Activated CD8-positive, alpha-beta T cell treated with anti-CD3 and anti-CD28 coated beads, Interleukin-2, amount 10 ng/mL, durations not matched to agents 7 days and 5 days (primary cell): ENCODE data around the gene FLNB. TPM values are rescaled to one million over a fixed set of nuclear protein-coding genes. Genes with fewer than 3 reads are reported as not detected.
"Not testable (repeated sequence)": the region's sequence is repeated elsewhere in the genome, so short reads cannot be mapped to it uniquely, and the experiment has no call there.

Source experiments
- ATAC-seq: fragments of 150-1000 bp; cut with Tn5 transposase; one replicate; pipeline ENCODE4 v1.10.0; 2021; ENCODE audit warnings: moderate library complexity
- CTCF ChIA-PET: fragments of 350-600 bp; sonication (Branson Sonifier 250); formaldehyde crosslinking; loops from one replicate; lab custom pipeline; 2021; ENCODE audit warnings: antibody characterized with exemption; lab: Charles Lee
- POLR2A ChIA-PET: fragments of 350-600 bp; sonication (Branson Sonifier 250); formaldehyde crosslinking; loops from one replicate; lab custom pipeline; 2021; ENCODE audit warnings: antibody characterized with exemption; lab: Charles Lee
- DNase-seq: peaks from one replicate; pipeline ENCODE4 v3.0.0-alpha.2; 2020
- H3K27ac Mint-ChIP-seq: one replicate; pipeline ENCODE4 v1.8.0; 2021; ENCODE audit warnings: mild to moderate bottlenecking, mixed read lengths
- H3K27me3 Mint-ChIP-seq: one replicate; pipeline ENCODE4 v1.8.0; 2021; ENCODE audit warnings: low read depth, mixed read lengths
- H3K36me3 Mint-ChIP-seq: one replicate; pipeline ENCODE4 v1.8.0; 2021; ENCODE audit warnings: low read depth, mixed read lengths
- H3K4me1 Mint-ChIP-seq: one replicate; pipeline ENCODE4 v1.8.0; 2021; ENCODE audit warnings: low read depth, mixed read lengths
- H3K4me3 Mint-ChIP-seq: one replicate; pipeline ENCODE4 v1.8.0; 2021; ENCODE audit warnings: mild to moderate bottlenecking, mixed read lengths
- H3K9me3 Mint-ChIP-seq: one replicate; pipeline ENCODE4 v1.8.0; 2022; ENCODE audit warnings: mixed read lengths; ENCODE audit not compliant: insufficient read depth
- total RNA-seq, 2 experiments: library from RNA; stranded (reverse); gene quantifications; one replicate each; pipeline ENCODE4 v1.2.3, GENCODE V29; 2021

The FLNB gene
- total RNA-seq, 2 experiments from 2014 or later: 14.1 to 15.9 TPM

DNA sequence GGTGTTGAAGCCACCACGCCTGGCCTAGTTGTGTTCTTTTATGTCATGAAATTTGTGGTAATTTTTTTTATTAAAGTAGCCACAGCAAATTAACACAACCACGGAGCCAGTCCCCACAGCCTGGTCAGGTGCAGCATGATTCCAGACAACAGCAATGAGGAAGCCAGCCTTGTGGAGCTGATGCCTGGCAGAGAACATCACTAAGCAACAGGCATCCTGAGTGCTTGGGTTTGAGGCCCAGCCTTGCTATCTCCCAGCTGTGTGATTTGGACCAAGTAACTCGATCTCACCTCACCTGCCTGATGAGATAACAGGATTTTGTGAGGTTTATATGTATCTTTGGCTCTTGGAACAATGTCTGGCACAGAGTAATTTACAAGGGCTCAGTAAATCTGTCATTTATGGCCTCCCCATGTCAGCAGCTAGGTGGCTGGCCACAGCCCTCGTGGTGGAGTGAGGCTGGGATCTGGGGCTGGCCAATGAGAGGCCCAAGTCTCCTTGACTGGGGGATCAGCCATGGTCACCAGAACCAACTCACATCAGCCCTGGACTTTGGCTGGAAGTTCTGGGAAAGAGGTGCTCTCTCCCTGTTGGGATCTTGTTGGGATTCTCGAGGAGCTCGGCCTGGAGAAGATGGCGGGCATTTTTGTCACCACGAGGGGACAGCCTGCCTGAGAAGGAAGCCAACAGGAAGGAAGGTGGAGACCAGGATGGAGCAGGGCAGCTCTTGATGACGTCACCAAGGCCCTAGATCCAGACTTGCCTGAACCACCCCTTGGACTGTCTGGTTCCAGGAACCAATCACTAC lies 22.8 kb upstream of the FLNB start:
- ChIA-PET POLR2A (interaction anchor here (1.2 kb wide), 1 partner anchor 14 kb away, joined by 3 read pairs; no protein-coding TSS in a partner anchor), CTCF (interaction anchor here (2.3 kb wide), 1 partner anchor 23 kb away, joined by 5 read pairs; no protein-coding TSS in a partner anchor)
- no peaks in the 10 kb centered on the region for H3K9me3 Mint-ChIP-seq
- peaks cover 2% of the 10 kb centered on the region for H3K36me3 Mint-ChIP-seq
- DNase-seq: no peak
- no peak for ATAC-seq
- H3K4me1 Mint-ChIP-seq: peaks cover 24% of the 10 kb centered on the region
- H3K27me3 Mint-ChIP-seq: no peaks in the 10 kb centered on the region
- no peak overlapping the region for H3K27ac Mint-ChIP-seq
- H3K4me3 Mint-ChIP-seq: no peak overlapping the region

DNA sequence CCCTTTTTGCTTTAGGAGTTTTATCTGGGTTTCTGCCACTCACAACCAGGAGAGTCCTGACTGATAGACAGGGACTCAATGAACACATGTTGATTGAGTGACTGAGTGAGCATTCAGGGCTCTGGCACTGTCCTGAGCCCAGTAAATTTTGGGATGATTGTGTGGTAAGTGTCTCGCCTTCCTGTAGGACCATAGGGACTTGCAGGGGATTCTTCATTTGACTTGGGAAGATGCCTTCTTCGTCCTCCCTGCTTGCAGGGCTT lies 22.3 kb upstream of the FLNB start:
- no peak for DNase-seq
- ChIA-PET CTCF (interaction anchor here (2.3 kb wide), 1 partner anchor 24 kb away, joined by 5 read pairs; no protein-coding TSS in a partner anchor), POLR2A (interaction anchor here (1.2 kb wide), 1 partner anchor 13 kb away, joined by 3 read pairs; no protein-coding TSS in a partner anchor)
- Mint-ChIP-seq H3K9me3 (no peaks in the 10 kb centered on the region), H3K4me1 (peaks cover 22% of the 10 kb centered on the region), H3K27ac (no peak overlapping the region), H3K4me3 (no peak overlapping the region), H3K27me3 (no peaks in the 10 kb centered on the region), H3K36me3 (peaks cover 2% of the 10 kb centered on the region)
- ATAC-seq: no peak

DNA sequence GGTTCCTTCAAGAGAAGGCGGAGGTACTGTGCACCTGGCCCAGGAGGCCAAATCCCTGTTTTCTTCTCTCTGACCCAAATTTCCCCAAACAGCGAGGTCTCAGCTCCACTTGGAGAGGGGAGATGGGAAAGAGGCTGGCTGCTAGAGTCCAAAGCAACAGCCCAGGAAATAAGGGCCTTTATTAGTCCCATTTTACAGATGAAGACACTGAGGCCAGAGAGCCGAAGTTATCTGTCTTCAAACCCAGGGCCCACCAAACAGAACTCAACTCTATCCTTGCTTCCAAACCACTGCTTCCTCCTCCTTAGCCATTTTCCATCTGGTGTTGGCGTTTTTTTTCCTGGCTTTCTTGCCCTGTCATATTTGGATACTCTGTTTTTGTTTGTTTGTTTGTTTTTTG lies 22.0 kb upstream of the FLNB start:
- H3K4me1 Mint-ChIP-seq: peaks cover 22% of the 10 kb centered on the region
- ChIA-PET POLR2A (no interaction called here), CTCF (interaction anchor here (2.3 kb wide), 1 partner anchor 24 kb away, joined by 5 read pairs; no protein-coding TSS in a partner anchor)
- no peak for ATAC-seq
- H3K9me3 Mint-ChIP-seq: no peaks in the 10 kb centered on the region
- DNase-seq: no peak
- no peak overlapping the region for H3K27ac Mint-ChIP-seq
- H3K4me3 Mint-ChIP-seq: no peak overlapping the region
- no peaks in the 10 kb centered on the region for H3K27me3 Mint-ChIP-seq
- peaks cover 2% of the 10 kb centered on the region for H3K36me3 Mint-ChIP-seq

DNA sequence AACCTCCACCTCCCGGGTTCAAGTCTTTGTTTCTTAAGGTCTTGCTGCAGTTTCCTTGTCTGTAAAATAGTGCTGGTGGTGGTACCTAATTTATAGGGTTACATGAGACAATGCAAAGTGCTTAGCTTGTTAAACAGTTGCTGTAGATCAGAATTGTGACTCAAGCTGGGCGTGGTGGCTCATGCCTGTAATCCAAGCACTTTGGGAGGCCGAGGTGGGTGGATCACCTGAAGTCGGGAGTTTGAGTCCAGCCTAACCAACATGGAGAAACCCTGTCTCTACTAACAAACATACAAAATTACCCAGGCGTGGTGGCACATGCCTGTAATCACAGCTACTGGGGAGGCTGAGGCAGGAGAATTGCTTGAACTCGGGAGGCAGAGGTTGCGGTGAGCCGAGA lies 19.0 kb upstream of the FLNB start:
- H3K4me1 Mint-ChIP-seq, H3K27me3 Mint-ChIP-seq, H3K9me3 Mint-ChIP-seq, H3K27ac Mint-ChIP-seq, ATAC-seq, DNase-seq, H3K36me3 Mint-ChIP-seq, H3K4me3 Mint-ChIP-seq: not testable (repeated sequence)
- ChIA-PET CTCF (interaction anchor here (1.2 kb wide), 1 partner anchor 18 kb away, joined by 4 read pairs; the partner anchor contains the start of gene FLNB), POLR2A (interaction anchor here (0.6 to 0.7 kb wide), 2 partner anchors 106 to 144 kb away, joined by 3 read pairs; no protein-coding TSS in a partner anchor)

DNA sequence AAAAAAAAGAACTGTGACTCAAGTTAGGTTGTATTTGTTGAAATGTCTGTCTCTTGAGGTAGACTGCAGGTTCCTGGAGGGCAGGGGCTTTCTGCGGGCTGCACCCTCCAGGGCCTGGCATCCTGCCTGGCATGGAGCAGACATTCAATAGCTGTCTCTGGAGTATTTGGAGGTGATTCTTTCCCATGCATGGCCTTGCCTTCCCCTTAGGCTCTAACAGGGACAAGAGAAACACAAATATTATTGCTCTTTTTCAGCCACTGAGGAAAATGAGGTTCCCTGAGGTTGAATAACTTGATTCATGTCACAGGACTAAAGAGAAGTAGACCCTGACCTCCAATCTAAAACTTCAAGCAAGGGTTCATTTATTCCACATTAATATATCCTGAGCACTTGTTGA lies 18.6 kb upstream of the FLNB start:
- POLR2A ChIA-PET: interaction anchor here (0.6 to 0.7 kb wide), 2 partner anchors 107 to 144 kb away, joined by 3 read pairs; no protein-coding TSS in a partner anchor
- Mint-ChIP-seq H3K4me1 (no peaks in the 10 kb centered on the region), H3K36me3 (no peaks in the 10 kb centered on the region), H3K4me3 (no peak overlapping the region), H3K9me3 (no peaks in the 10 kb centered on the region), H3K27ac (no peak overlapping the region), H3K27me3 (no peaks in the 10 kb centered on the region)
- CTCF ChIA-PET: interaction anchor here (1.2 kb wide), 1 partner anchor 18 kb away, joined by 4 read pairs; the partner anchor contains the start of gene FLNB
- no peak for DNase-seq
- no peak for ATAC-seq

DNA sequence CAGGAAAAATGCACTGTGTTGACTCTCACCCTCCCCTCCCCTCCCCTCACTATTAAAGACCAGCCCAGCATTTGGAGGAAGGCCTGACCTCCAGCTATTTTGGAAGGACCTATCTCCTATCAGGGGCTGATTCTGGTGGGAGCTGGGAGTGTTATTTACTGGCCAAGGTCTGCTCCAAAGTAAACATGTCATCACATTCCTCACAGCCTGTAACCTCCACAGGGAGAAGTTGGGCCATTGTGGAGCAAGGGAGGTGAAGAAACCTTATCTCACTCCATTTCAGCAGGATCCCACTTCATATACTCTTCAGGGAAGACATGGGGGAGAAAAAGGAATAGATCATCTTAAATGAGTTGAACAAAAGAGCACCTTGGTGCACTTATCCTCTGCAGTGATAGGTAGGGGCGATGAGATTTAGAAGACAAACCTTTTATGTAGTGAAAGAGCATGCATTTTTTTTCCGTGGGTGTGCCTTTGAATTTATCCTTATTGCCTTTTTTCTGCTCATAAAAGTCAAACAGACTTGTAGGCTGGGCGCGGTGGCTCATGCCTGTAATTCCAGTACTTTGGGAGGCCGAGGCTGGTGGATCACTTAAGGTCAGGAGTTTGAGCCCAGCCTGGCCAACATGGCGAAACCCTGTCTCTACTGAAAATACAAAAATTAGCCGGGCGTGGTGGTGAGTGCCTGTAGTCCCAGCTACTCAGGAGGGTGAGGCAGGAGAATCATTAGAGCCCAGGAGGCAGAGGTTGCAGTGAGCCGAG lies 15.6 kb upstream of the FLNB start:
- DNase-seq: no peak
- Mint-ChIP-seq H3K4me3 (no peak overlapping the region), H3K27me3 (no peaks in the 10 kb centered on the region), H3K9me3 (no peaks in the 10 kb centered on the region), H3K4me1 (no peaks in the 10 kb centered on the region), H3K36me3 (no peaks in the 10 kb centered on the region), H3K27ac (no peak overlapping the region)
- ChIA-PET POLR2A (no interaction called here), CTCF (no interaction called here)
- ATAC-seq: no peak

DNA sequence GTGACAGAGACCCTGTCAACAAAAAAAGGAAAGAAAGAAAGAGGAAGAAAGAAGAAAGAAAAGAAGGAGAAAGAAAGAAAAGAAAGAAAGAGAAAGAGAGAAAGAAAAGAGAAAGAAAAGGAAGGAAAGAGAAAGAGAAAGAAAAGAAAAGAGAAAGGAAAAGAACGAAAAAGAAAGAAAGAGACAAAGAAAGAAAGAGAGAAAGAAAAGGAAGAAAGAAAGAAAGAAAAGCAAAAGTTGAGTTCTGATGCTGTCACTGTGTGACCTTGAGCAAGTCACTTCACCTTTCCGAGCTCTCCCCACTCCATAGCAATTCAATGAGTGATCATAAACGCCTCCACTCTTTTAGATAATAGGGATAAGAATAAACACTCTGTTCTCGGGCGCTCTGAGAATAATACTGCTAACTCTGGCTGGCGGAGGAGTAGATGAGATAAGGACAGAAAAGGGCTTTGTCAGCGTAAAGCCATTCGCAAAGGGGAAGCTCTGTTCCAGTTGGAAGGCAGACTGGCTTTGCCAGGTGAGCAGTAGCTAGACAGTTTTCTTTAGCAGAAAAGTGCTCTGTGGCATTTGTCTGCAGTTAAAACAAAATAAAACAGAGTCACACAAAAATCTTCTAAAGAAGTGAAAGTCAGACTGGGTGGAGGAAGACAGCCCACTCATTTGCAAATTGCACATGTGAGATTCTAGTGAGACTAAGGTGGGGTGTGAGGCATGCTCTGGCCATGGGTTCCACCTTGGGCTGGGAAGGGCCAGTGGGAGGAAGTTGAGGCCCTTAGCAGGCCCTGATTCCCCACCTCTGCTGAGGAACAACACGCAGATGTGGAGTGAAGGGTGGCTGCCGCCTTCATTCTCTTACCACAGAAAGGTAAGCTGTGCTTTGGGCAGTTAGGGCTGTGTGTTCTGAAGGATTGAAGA lies 9.6 kb upstream of the FLNB start:
- peak overlapping the region; percentile 68 for H3K27ac Mint-ChIP-seq
- H3K36me3 Mint-ChIP-seq: no peaks in the 10 kb centered on the region
- no peaks in the 10 kb centered on the region for H3K27me3 Mint-ChIP-seq
- POLR2A ChIA-PET: interaction anchor here (0.9 kb wide), 1 partner anchor 13 kb away, joined by 3 read pairs; no protein-coding TSS in a partner anchor
- CTCF ChIA-PET: interaction anchor here (1.0 to 2.4 kb wide), 3 partner anchors 10 to 601 kb away, joined by 3 to 13 read pairs (median 4); partner anchors contain the start of gene FLNB
- peak overlapping the region; percentile 62 for H3K4me3 Mint-ChIP-seq
- no peak for DNase-seq
- peaks cover 16% of the 10 kb centered on the region for H3K4me1 Mint-ChIP-seq
- peak; percentile 57 for ATAC-seq
- H3K9me3 Mint-ChIP-seq: no peaks in the 10 kb centered on the region

DNA sequence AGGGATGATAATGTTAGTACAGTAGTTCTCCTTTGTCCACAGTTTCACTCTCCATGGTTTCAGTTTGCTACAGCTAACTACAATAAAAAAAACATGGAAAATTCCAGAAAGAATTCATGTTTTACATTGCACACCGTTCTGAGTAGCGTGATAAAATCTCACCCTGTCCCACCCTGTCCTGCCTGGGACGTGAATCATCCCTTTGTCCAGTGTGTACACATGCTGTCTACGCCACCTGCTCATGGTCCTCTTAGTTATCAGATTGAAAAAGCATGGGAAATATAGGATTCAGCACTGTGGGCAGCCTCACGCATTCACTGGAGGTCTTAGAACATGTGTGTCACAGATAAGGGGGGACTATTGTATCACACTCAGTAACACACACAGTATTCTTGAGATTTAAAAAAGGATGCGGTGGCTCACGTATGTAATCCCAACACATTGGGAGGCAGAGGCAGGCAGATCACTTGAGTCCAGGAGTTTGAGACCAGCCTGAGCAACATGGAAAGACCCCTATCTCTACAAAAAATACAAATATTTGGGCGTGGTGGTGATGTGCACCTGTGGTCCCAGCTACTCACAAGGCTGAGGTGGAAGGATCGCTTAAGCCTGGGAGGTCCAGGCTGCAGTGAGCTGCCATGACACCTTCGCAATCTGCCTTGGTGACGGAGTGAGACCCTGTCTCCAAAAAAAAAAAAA lies 8.7 kb upstream of the FLNB start:
- Mint-ChIP-seq H3K9me3 (no peaks in the 10 kb centered on the region), H3K27ac (no peak overlapping the region), H3K36me3 (no peaks in the 10 kb centered on the region), H3K4me3 (no peak overlapping the region), H3K27me3 (no peaks in the 10 kb centered on the region), H3K4me1 (peaks cover 16% of the 10 kb centered on the region)
- ATAC-seq (no peak), DNase-seq (no peak)
- CTCF ChIA-PET: interaction anchor here (1.0 to 2.4 kb wide), 2 partner anchors 9 to 38 kb away, joined by 3 to 13 read pairs; partner anchors contain the start of gene FLNB
- POLR2A ChIA-PET: interaction anchor here (0.9 kb wide), 1 partner anchor 14 kb away, joined by 3 read pairs; no protein-coding TSS in a partner anchor

DNA sequence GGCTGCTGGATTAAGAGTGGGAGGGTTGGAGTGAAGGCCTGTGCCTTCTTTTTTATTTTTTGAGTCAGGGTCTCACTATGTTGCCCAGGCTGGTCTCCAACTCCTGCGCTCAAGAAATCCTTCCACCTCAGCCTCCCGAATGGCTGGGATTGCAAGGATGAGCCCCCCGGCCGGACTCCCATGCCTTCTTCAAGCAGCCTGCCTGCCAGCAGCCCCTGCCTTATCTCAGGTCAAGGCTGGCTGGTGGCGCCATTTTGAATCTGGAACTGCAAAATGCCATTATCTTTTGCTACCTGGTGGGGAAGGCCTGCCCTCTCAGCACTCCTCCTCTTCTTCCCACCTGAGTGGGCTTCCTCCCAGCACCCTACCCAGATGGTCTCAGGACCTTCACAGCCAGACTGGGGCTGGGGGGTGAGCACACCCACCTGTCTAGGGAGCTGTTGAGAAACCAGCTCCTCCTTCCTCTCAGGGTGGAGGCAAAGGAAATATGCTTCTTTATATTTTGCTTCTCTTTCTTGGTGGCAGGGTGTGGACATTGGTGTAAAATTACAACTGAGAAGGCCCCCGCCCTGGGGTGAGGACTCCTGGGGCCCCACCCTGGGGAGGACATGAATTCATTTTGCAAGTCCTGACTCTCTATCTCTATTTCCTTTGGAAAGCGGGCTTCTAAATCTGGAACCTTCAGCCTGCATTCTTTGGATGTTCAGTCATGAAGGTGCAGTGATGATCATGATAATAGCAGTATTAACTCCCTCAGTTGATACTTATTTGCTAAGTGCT lies 7.7 kb upstream of the FLNB start:
- Mint-ChIP-seq H3K4me1 (peaks cover 16% of the 10 kb centered on the region), H3K4me3 (no peak overlapping the region), H3K27ac (no peak overlapping the region), H3K36me3 (no peaks in the 10 kb centered on the region), H3K9me3 (no peaks in the 10 kb centered on the region), H3K27me3 (no peaks in the 10 kb centered on the region)
- DNase-seq (no peak), ATAC-seq (no peak)
- POLR2A ChIA-PET: no interaction called here
- CTCF ChIA-PET: interaction anchor here (0.6 to 2.4 kb wide), 2 partner anchors 8 to 105 kb away, joined by 3 to 13 read pairs; partner anchors contain the start of gene FLNB

DNA sequence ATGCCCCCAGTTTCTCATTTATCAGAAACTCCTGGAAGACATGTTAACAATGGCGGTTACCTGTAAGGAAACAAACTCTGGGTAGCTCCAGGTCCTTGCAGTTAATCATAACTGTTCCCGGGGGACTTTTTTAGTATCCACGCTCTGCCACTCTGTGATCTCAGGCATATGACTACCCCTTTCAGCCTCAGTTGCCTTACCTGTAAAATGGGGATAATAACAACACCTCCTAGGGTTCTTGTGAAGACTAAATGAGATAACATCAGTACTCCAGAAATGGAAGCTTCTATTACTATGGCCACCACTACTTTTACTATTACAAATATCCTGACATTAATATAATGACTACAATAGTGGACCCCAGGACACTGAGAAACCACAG lies 7.1 kb upstream of the FLNB start:
- no peak overlapping the region for H3K4me3 Mint-ChIP-seq
- POLR2A ChIA-PET: no interaction called here

More for the DNA sequence above, 7.1 kb upstream of the FLNB start:
- ATAC-seq: no peak
- H3K4me1 Mint-ChIP-seq: peaks cover 16% of the 10 kb centered on the region
- no peaks in the 10 kb centered on the region for H3K27me3 Mint-ChIP-seq
- no peaks in the 10 kb centered on the region for H3K9me3 Mint-ChIP-seq
- CTCF ChIA-PET: no interaction called here
- no peak overlapping the region for H3K27ac Mint-ChIP-seq
- H3K36me3 Mint-ChIP-seq: no peaks in the 10 kb centered on the region
- no peak for DNase-seq
